GM12874 (cell line): ENCODE results near the gene DACT3.

Experiments used
- CTCF ChIP-seq: IDR thresholded peaks from 2 replicates; pipeline ENCODE4 v1.5.1; 2011; ENCODE audit warnings: low read depth, mild to moderate bottlenecking, control low read depth, low read length, moderate library complexity; ENCODE audit not compliant: insufficient read depth

The DACT3 gene

GRCh38 chr19:46687438-46688145, 26.6 kb upstream of the DACT3 start:
- no peak for TF ChIP-seq CTCF

GRCh38 chr19:46685189-46685588, 24.2 kb upstream of the DACT3 start:
- TF ChIP-seq CTCF = no peak

GRCh38 chr19:46678110-46678732, 17.2 kb upstream of the DACT3 start:
- TF ChIP-seq CTCF = no peak

- no peak for TF ChIP-seq CTCF
These were observed 13.6 kb upstream of the DACT3 start for GRCh38 chr19:46674416-46675178.

- TF ChIP-seq CTCF = no peak
These were observed 9.8 kb upstream of the DACT3 start for GRCh38 chr19:46670813-46671212.

GRCh38 chr19:46668662-46669061, 7.7 kb upstream of the DACT3 start:
- TF ChIP-seq CTCF = no peak

- no peak for TF ChIP-seq CTCF
These were observed 4.1 kb upstream of the DACT3 start for GRCh38 chr19:46665072-46665471.
